Neural progenitor cell (in vitro differentiated cells): ENCODE data around the gene SPAG16. TPM values are rescaled to one million over a fixed set of nuclear protein-coding genes. Genes with fewer than 3 reads are reported as not detected.

Experiments used
- DNase-seq: peaks from one replicate; pipeline ENCODE4 v3.0.0-alpha.2; 2016; ENCODE audit warnings: low spot score
- H2AFZ ChIP-seq: fragments of 200-600 bp; sonication (generic); replicated peaks from 2 replicates; pipeline ENCODE4 v1.6.1; 2016; ENCODE audit warnings: antibody characterized with exemption
- H3F3A ChIP-seq: fragments of 200-600 bp; sonication (generic); 2 replicates; pipeline ENCODE4 v1.6.1; 2016; ENCODE audit warnings: antibody characterized with exemption, low read depth
- H3K27ac ChIP-seq: fragments of 200-600 bp; sonication (generic); 2 replicates; pipeline ENCODE4 v1.5.1; 2016; ENCODE audit warnings: mild to moderate bottlenecking
- H3K27me3 ChIP-seq: fragments of 200-600 bp; sonication (generic); 2 replicates; pipeline ENCODE4 v1.6.1; 2016; ENCODE audit warnings: mild to moderate bottlenecking, moderate library complexity
- H3K36me3 ChIP-seq: fragments of 200-600 bp; sonication (generic); 2 replicates; pipeline ENCODE4 v1.5.1; 2016
- H3K4me1 ChIP-seq: fragments of 200-600 bp; sonication (generic); 2 replicates; pipeline ENCODE4 v1.6.1; 2016; ENCODE audit warnings: mixed run types
- H3K4me2 ChIP-seq: fragments of 200-600 bp; sonication (generic); 2 replicates; pipeline ENCODE4 v1.6.1; 2016
- H3K4me3 ChIP-seq: fragments of 200-600 bp; sonication (generic); 2 replicates; pipeline ENCODE4 v1.5.1; 2016
- H3K79me2 ChIP-seq: fragments of 200-600 bp; sonication (generic); 2 replicates; pipeline ENCODE4 v1.6.1; 2016; ENCODE audit warnings: low read depth
- H3K9ac ChIP-seq: fragments of 200-600 bp; sonication (generic); 2 replicates; pipeline ENCODE4 v1.6.1; 2016
- H3K9me3 ChIP-seq: fragments of 200-600 bp; sonication (generic); 2 replicates; pipeline ENCODE4 v1.5.1; 2016; ENCODE audit warnings: low read depth
- H4K20me1 ChIP-seq: fragments of 200-600 bp; sonication (generic); 2 replicates; pipeline ENCODE4 v1.6.1; 2016; ENCODE audit warnings: low read depth
- H3K27ac Mint-ChIP-seq: 3 replicates; pipeline ENCODE4 v1.8.0; 2021; ENCODE audit warnings: mixed read lengths
- H3K27me3 Mint-ChIP-seq: 2 replicates; pipeline ENCODE4 v1.8.0; 2022; ENCODE audit warnings: low read depth, mild to moderate bottlenecking, inconsistent platforms, moderate library complexity, mixed read lengths; ENCODE audit not compliant: insufficient read depth
- H3K36me3 Mint-ChIP-seq: 3 replicates; pipeline ENCODE4 v1.8.0; 2021; ENCODE audit warnings: mixed read lengths
- H3K4me1 Mint-ChIP-seq: 3 replicates; pipeline ENCODE4 v1.8.0; 2021; ENCODE audit warnings: mixed read lengths
- H3K4me3 Mint-ChIP-seq: 3 replicates; pipeline ENCODE4 v1.8.0; 2021; ENCODE audit warnings: mild to moderate bottlenecking, moderate library complexity, mixed read lengths
- H3K9me3 Mint-ChIP-seq: 3 replicates; pipeline ENCODE4 v1.8.0; 2020; ENCODE audit warnings: mixed read lengths
- CTCF ChIP-seq: fragments of 200-600 bp; sonication (generic); IDR thresholded peaks from 2 replicates; pipeline ENCODE4 v1.5.1; 2017; ENCODE audit warnings: antibody characterized with exemption, mild to moderate bottlenecking
- EZH2 ChIP-seq: fragments of 200-600 bp; sonication (generic); IDR thresholded peaks from 2 replicates; pipeline ENCODE4 v1.6.1; 2017; ENCODE audit warnings: antibody characterized with exemption, mild to moderate bottlenecking, moderate library complexity
- EZH2phosphoT487 ChIP-seq: fragments of 200-600 bp; sonication (generic); IDR thresholded peaks from 2 replicates; pipeline ENCODE4 v1.6.1; 2017; ENCODE audit warnings: antibody characterized with exemption
- total RNA-seq: library from RNA; depleted of rRNA; stranded (reverse); fragments of >200 nt; gene quantifications from 2 replicates; pipeline ENCODE4 v1.2.3, GENCODE V29; 2015; ENCODE audit warnings: low replicate concordance

Gene SPAG16
- total RNA-seq, 1 donor from 2014 or later, result 70.3 TPM

- DNase-seq, result no peak
- no peak overlapping the region for H3K27ac ChIP-seq
- H3K27ac Mint-ChIP-seq, result no peak overlapping the region
- H3K36me3 ChIP-seq, result no peaks in the 10 kb centered on the region
- no peaks in the 10 kb centered on the region for H3K27me3 Mint-ChIP-seq
- no peaks in the 10 kb centered on the region for H4K20me1 ChIP-seq
- H3K4me1 Mint-ChIP-seq, result no peaks in the 10 kb centered on the region
- H3K4me2 ChIP-seq, result no peak overlapping the region
- no peak for TF ChIP-seq EZH2phosphoT487
- TF ChIP-seq EZH2, result no peak
- no peak for TF ChIP-seq CTCF
- H2AFZ ChIP-seq, result no peak overlapping the region
- H3K9ac ChIP-seq, result no peak overlapping the region
- no peaks in the 10 kb centered on the region for H3F3A ChIP-seq
- peaks cover 15% of the 10 kb centered on the region for H3K9me3 Mint-ChIP-seq
- H3K4me3 ChIP-seq, result no peak overlapping the region
- no peaks in the 10 kb centered on the region for H3K9me3 ChIP-seq
- no peak overlapping the region for H3K4me3 Mint-ChIP-seq
- no peaks in the 10 kb centered on the region for H3K4me1 ChIP-seq
- H3K36me3 Mint-ChIP-seq, result peaks cover 4% of the 10 kb centered on the region
- no peaks in the 10 kb centered on the region for H3K27me3 ChIP-seq
- H3K79me2 ChIP-seq, result no peaks in the 10 kb centered on the region
These were observed 141.4 kb downstream of the SPAG16 start for GRCh38 chr2:213425618-213426017.

GRCh38 chr2:213429516-213429915 lies 145.3 kb downstream of the SPAG16 start:
- Histone ChIP-seq H4K20me1 (no peaks in the 10 kb centered on the region), H3K9me3 (no peaks in the 10 kb centered on the region), H3K27me3 (no peaks in the 10 kb centered on the region), H3K4me3 (no peak overlapping the region), H3K4me1 (no peaks in the 10 kb centered on the region), H3K79me2 (no peaks in the 10 kb centered on the region), H3K4me2 (no peak overlapping the region), H3F3A (no peaks in the 10 kb centered on the region), H2AFZ (no peak overlapping the region), H3K36me3 (peaks cover 3% of the 10 kb centered on the region), H3K27ac (no peak overlapping the region), H3K9ac (no peak overlapping the region)
- H3K27me3 Mint-ChIP-seq, result no peaks in the 10 kb centered on the region
- peaks cover 14% of the 10 kb centered on the region for H3K9me3 Mint-ChIP-seq
- peaks cover 4% of the 10 kb centered on the region for H3K36me3 Mint-ChIP-seq
- TF ChIP-seq EZH2 (no peak), CTCF (no peak), EZH2phosphoT487 (no peak)
- H3K4me3 Mint-ChIP-seq, result no peak overlapping the region
- no peak for DNase-seq
- no peaks in the 10 kb centered on the region for H3K4me1 Mint-ChIP-seq
- H3K27ac Mint-ChIP-seq, result no peak overlapping the region

GRCh38 chr2:213443921-213444320 lies 159.7 kb downstream of the SPAG16 start:
- DNase-seq, result no peak
- no peaks in the 10 kb centered on the region for H3K36me3 Mint-ChIP-seq
- no peak overlapping the region for H3K4me2 ChIP-seq
- no peaks in the 10 kb centered on the region for H3F3A ChIP-seq
- peak overlapping the region; percentile 79 for H2AFZ ChIP-seq
- peaks cover 2% of the 10 kb centered on the region for H3K27me3 Mint-ChIP-seq
- H3K9me3 Mint-ChIP-seq, result peaks cover 2% of the 10 kb centered on the region
- no peaks in the 10 kb centered on the region for H3K79me2 ChIP-seq
- H4K20me1 ChIP-seq, result no peaks in the 10 kb centered on the region
- H3K4me3 Mint-ChIP-seq, result no peak overlapping the region
- no peak overlapping the region for H3K4me3 ChIP-seq
- H3K4me1 Mint-ChIP-seq, result no peaks in the 10 kb centered on the region
- H3K4me1 ChIP-seq, result no peaks in the 10 kb centered on the region
- H3K27ac Mint-ChIP-seq, result no peak overlapping the region
- H3K9ac ChIP-seq, result no peak overlapping the region
- no peaks in the 10 kb centered on the region for H3K27me3 ChIP-seq
- no peak for TF ChIP-seq CTCF
- TF ChIP-seq EZH2, result no peak
- TF ChIP-seq EZH2phosphoT487, result no peak
- H3K9me3 ChIP-seq, result no peaks in the 10 kb centered on the region
- peak overlapping the region; percentile 59 for H3K27ac ChIP-seq
- no peaks in the 10 kb centered on the region for H3K36me3 ChIP-seq
